Uterus (tissue), 4 donors: ENCODE data around the gene MXD1. TPM values are rescaled to one million over a fixed set of nuclear protein-coding genes. Genes with fewer than 3 reads are reported as not detected.

ENCODE experiments used
- DNase-seq, 2 donors: peaks; one replicate each; pipeline ENCODE4 v3.0.0-alpha.2; 2019 to 2020
- H3K27ac ChIP-seq, 2 donors: fragments of 200-600 bp; sonication (generic); 1 replicate in 1 of 2; 2 replicates in 1 of 2; pipeline ENCODE4 v1.5.1; 2016 to 2018
- H3K27me3 ChIP-seq, 2 donors: fragments of 200-600 bp; sonication (generic); one replicate each; pipeline ENCODE4 v1.5.1; 2018 to 2019; ENCODE audit warnings: control low read depth in 1 of 2
- H3K36me3 ChIP-seq, 2 donors: fragments of 200-600 bp; sonication (generic); one replicate each; pipeline ENCODE4 v1.5.1; 2019; ENCODE audit warnings: control low read depth in 1 of 2
- H3K4me1 ChIP-seq, 2 donors: fragments of 200-600 bp; sonication (generic); one replicate each; pipeline ENCODE4 v1.5.1; 2018 to 2019; ENCODE audit warnings: control low read depth in 1 of 2
- H3K4me3 ChIP-seq, 2 donors: fragments of 200-600 bp; sonication (generic); 1 replicate in 1 of 2; 2 replicates in 1 of 2; pipeline ENCODE4 v1.5.1; 2018 to 2019; ENCODE audit warnings: mild to moderate bottlenecking in 1 of 2
- H3K9me3 ChIP-seq, 2 donors: fragments of 200-600 bp; sonication (generic); one replicate each; pipeline ENCODE4 v1.5.1; 2019; ENCODE audit warnings: control low read depth in 1 of 2
- POLR2A ChIP-seq, 2 donors: fragments of 450-650 bp; IDR thresholded peaks; one replicate each; pipeline ENCODE4 v1.6.1; 2016; ENCODE audit warnings: antibody characterized with exemption in 2 of 2, mild to moderate bottlenecking in 1 of 2, moderate library complexity in 1 of 2
- intact Hi-C: fragments of 100-400 bp; cut with DNase I; formaldehyde crosslinking; loops from one replicate; pipeline ENCODE4 v1.15.1; 2023; ENCODE audit warnings: low total_unique reads
- total RNA-seq, 4 donors: library from RNA; depleted of rRNA in 3 of 4; stranded (reverse); fragments of >200 nt in 3 of 4; gene quantifications; one replicate each; pipeline versions ENCODE4 v1.1.0 to v1.2.4, GENCODE V29; 2014 to 2023
- TF ChIP-seq, protein P1 (sequence below), 4 experiments: fragments of 200-600 bp in 2 of 4; fragments of 450-650 bp in 2 of 4; sonication (generic) in 2 of 4; IDR thresholded peaks; one replicate each; pipeline ENCODE4 v1.5.1; 2016 to 2019; ENCODE audit warnings: antibody characterized with exemption in 4 of 4, mild to moderate bottlenecking in 2 of 4, moderate library complexity in 1 of 4
- donor health status: DM: yes; HTN: yes; CAD: no.

Gene MXD1
- total RNA-seq, 4 donors from 2014 or later: 6.5 to 11.3 (median 8.0) TPM

DNA sequence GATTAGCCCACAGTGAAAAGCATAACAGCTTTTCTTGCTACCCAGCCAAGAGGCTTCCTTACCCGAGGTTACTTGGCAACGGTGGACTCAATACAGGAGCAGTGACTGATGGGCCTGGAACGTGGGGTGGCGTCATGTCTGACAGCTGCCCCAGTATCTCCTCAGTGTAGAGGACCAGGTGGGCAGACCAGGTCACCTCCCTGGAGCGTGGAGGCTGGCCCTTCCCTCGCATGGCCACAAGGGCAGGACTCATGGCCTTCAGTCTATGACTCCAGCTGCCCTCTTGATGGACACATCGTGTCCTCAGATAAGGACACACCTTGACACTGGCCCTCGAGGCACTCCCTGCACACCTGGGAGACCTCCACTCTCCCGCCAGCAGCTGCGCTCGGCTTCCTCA, 40.1 kb downstream of the MXD1 start:
- H3K9me3 ChIP-seq: no peaks in the 10 kb centered on the region
- intact Hi-C loops: no loop called here
- DNase-seq: no peak
- H3K4me3 ChIP-seq: no peak overlapping the region
- H3K4me1 ChIP-seq: no peaks in the 10 kb centered on the region
- no peak overlapping the region for H3K27ac ChIP-seq
- H3K36me3 ChIP-seq: no peaks in the 10 kb centered on the region
- TF ChIP-seq, protein P1, sequence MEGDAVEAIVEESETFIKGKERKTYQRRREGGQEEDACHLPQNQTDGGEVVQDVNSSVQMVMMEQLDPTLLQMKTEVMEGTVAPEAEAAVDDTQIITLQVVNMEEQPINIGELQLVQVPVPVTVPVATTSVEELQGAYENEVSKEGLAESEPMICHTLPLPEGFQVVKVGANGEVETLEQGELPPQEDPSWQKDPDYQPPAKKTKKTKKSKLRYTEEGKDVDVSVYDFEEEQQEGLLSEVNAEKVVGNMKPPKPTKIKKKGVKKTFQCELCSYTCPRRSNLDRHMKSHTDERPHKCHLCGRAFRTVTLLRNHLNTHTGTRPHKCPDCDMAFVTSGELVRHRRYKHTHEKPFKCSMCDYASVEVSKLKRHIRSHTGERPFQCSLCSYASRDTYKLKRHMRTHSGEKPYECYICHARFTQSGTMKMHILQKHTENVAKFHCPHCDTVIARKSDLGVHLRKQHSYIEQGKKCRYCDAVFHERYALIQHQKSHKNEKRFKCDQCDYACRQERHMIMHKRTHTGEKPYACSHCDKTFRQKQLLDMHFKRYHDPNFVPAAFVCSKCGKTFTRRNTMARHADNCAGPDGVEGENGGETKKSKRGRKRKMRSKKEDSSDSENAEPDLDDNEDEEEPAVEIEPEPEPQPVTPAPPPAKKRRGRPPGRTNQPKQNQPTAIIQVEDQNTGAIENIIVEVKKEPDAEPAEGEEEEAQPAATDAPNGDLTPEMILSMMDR (IDR thresholded peaks at IDR 0.05): no peak
- no peak for TF ChIP-seq POLR2A (IDR thresholded peaks at IDR 0.05)
- no peaks in the 10 kb centered on the region for H3K27me3 ChIP-seq

DNA sequence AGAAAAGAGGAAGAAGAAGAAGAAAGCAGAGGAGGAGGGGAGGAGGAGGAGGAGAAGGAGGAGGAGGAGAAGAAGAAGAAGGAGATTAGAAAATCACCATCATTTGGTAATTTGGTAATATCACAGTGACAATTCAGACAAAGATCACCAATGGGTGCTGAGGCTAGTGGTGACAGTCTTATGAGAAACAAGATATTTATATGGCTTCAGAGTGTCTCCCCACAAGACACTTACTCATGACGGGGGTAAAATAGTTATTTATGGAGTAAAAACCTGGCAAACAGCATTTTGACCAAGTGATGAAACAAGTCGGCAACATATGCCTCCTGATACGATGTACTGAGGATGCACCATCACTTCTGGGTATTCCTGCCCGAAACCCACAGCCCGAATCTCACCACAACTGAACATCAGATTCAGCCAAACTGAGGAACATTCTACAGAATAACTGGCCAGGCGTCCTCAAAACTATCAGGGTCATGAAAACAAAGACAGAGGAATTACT, 41.6 kb downstream of the MXD1 start:
- TF ChIP-seq POLR2A (IDR thresholded peaks at IDR 0.05): no peak
- TF ChIP-seq, protein P1 (IDR thresholded peaks at IDR 0.05): no peak
- Histone ChIP-seq H3K4me1 (no peaks in the 10 kb centered on the region), H3K36me3 (no peaks in the 10 kb centered on the region), H3K27me3 (no peaks in the 10 kb centered on the region), H3K9me3 (no peaks in the 10 kb centered on the region), H3K4me3 (no peak overlapping the region), H3K27ac (no peak overlapping the region)
- DNase-seq: no peak
- intact Hi-C loops: no loop called here

DNA sequence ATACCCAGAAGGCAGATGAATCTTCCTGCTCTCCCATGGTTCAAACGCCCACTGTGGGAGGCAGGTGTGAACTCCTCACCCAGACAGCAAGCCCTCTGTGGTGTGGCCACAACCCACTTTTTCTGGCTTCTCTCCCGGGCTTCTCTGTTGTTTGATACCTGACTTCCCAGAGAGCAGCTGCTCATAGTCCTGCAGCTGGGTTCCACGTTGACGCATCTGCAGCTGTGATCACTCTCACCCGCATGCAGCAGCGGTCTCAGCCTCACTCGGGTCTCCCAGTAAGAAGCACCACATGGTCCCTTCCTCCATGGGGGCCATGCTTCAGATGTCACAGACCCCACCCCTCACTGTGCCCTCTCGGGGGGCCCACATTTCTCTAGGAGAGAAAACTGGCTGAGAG, 43.1 kb downstream of the MXD1 start:
- intact Hi-C loops: no loop called here
- H3K27me3 ChIP-seq: no peaks in the 10 kb centered on the region
- H3K36me3 ChIP-seq: no peaks in the 10 kb centered on the region
- H3K9me3 ChIP-seq: no peaks in the 10 kb centered on the region
- no peak for TF ChIP-seq POLR2A (IDR thresholded peaks at IDR 0.05)
- TF ChIP-seq, protein P1 (IDR thresholded peaks at IDR 0.05): no peak
- H3K4me3 ChIP-seq: no peak overlapping the region
- no peak overlapping the region for H3K27ac ChIP-seq
- H3K4me1 ChIP-seq: no peaks in the 10 kb centered on the region
- no peak for DNase-seq

DNA sequence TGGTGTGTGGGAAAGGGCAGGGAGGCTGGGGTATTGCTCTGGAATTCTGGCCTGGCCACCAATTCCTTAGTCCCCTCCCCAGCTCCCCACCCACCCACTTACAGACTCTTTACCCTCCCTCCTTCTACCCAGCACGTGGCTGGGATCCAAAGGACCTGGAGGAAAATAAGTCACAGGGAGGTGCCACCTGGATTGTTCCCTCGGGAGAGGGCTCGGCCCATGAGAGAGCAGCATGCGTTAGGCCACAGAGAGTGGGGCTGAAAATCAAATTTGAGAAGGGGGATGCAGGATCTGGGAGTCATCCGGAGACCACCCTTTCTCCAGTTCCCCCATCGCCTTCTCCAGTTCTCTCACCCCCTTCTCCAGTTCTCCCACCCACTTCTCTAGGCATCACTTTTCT, 43.6 kb downstream of the MXD1 start:
- TF ChIP-seq, protein P1 (IDR thresholded peaks at IDR 0.05): no peak
- TF ChIP-seq POLR2A (IDR thresholded peaks at IDR 0.05): no peak
- intact Hi-C loops: no loop called here
- no peak for DNase-seq
- Histone ChIP-seq H3K4me3 (no peak overlapping the region), H3K27me3 (no peaks in the 10 kb centered on the region), H3K9me3 (no peaks in the 10 kb centered on the region), H3K27ac (no peak overlapping the region), H3K4me1 (no peaks in the 10 kb centered on the region), H3K36me3 (no peaks in the 10 kb centered on the region)

DNA sequence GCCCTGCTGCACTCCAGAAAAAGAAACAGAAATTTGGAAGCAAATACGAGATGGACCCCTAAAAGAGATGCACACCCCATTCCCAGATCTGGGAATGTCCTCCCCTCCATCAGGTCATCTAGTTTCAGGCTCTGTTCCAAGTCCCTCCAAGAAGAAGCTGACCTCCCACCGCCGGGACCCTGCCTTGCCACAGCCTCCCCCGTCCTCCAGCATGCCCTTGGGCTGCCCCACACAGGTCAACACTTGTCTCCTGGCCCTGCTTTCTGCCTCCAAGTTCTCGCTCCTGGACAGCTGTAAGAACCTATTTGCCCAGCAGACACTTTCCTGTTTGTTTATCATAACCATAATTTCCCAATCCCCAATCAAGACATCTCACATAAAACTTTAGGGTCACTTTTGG, 44.5 kb downstream of the MXD1 start:
- H3K4me3 ChIP-seq: no peak overlapping the region
- no peaks in the 10 kb centered on the region for H3K36me3 ChIP-seq
- H3K9me3 ChIP-seq: no peaks in the 10 kb centered on the region
- intact Hi-C loops: no loop called here
- no peak for TF ChIP-seq POLR2A (IDR thresholded peaks at IDR 0.05)
- TF ChIP-seq, protein P1 (IDR thresholded peaks at IDR 0.05): no peak
- H3K27ac ChIP-seq: no peak overlapping the region
- H3K4me1 ChIP-seq: no peaks in the 10 kb centered on the region
- no peak for DNase-seq
- H3K27me3 ChIP-seq: no peaks in the 10 kb centered on the region
